ENCODE data around the gene GAPDHS. TPM values are rescaled to one million over a fixed set of nuclear protein-coding genes. Genes with fewer than 3 reads are reported as not detected.

Gene GAPDHS
- total RNA-seq, 1 experiment from 2014 or later = not detected

- Histone ChIP-seq H3K9me3 (ENCODE audit: low read depth, low read length, poor library complexity, severe bottlenecking) (no peaks in the 10 kb centered on the region), H3K27me3 (replicated peaks; ENCODE audit: insufficient read depth, low read depth, low read length, poor library complexity) (peaks cover 13% of the 10 kb centered on the region), H3K4me1 (ENCODE audit: insufficient read depth, low read length, poor library complexity, severe bottlenecking) (no peaks in the 10 kb centered on the region), H3K4me3 (ENCODE audit: low read depth, low read length, poor library complexity, severe bottlenecking) (no peak overlapping the region), H3K36me3 (ENCODE audit: insufficient read depth, low read length, poor library complexity, severe bottlenecking) (no peaks in the 10 kb centered on the region), H3K27ac (ENCODE audit: low read depth, low read length, poor library complexity, severe bottlenecking) (no peak overlapping the region)
- intact Hi-C loops (cut with micrococcal nuclease; ENCODE audit: unreplicated experiment) = no loop called here
- no peak for DNase-seq (ENCODE audit: low spot score)
- BruUV-seq (replicated peaks) = no TSS peak
- ChIA-PET CTCF (interaction anchor here (0.9 kb wide), 1 partner anchor 8 kb away, joined by 3 read pairs; no protein-coding TSS in a partner anchor), POLR2A (ENCODE audit: low non-redundant PET) (no interaction called here)
- TF ChIP-seq EZH2 (IDR thresholded peaks at IDR 0.05; ENCODE audit: borderline replicate concordance, low read depth, low read length, poor library complexity, severe bottlenecking) = no peak
- TF ChIP-seq CTCF (conservative IDR thresholded peaks at IDR 0.05; ENCODE audit: low read depth, low read length) = no peak
Measured at GRCh38 chr19:35556025-35556590, 22.9 kb downstream of the GAPDHS start.

- H3K9me3 ChIP-seq (ENCODE audit: low read depth, low read length, poor library complexity, severe bottlenecking) = no peaks in the 10 kb centered on the region
- DNase-seq (ENCODE audit: low spot score) = no peak
- no peak for TF ChIP-seq CTCF (conservative IDR thresholded peaks at IDR 0.05; ENCODE audit: low read depth, low read length)
- no peak for TF ChIP-seq EZH2 (IDR thresholded peaks at IDR 0.05; ENCODE audit: borderline replicate concordance, low read depth, low read length, poor library complexity, severe bottlenecking)
- no peaks in the 10 kb centered on the region for H3K36me3 ChIP-seq (ENCODE audit: insufficient read depth, low read length, poor library complexity, severe bottlenecking)
- peaks cover 15% of the 10 kb centered on the region for H3K27me3 ChIP-seq (replicated peaks; ENCODE audit: insufficient read depth, low read depth, low read length, poor library complexity)
- no peak overlapping the region for H3K27ac ChIP-seq (ENCODE audit: low read depth, low read length, poor library complexity, severe bottlenecking)
- intact Hi-C loops (cut with micrococcal nuclease; ENCODE audit: unreplicated experiment) = no loop called here
- no peaks in the 10 kb centered on the region for H3K4me1 ChIP-seq (ENCODE audit: insufficient read depth, low read length, poor library complexity, severe bottlenecking)
- H3K4me3 ChIP-seq (ENCODE audit: low read depth, low read length, poor library complexity, severe bottlenecking) = no peak overlapping the region
- ChIA-PET CTCF (interaction anchor here (0.5 to 0.9 kb wide), 2 partner anchors 9 to 248 kb away, joined by 3 read pairs; no protein-coding TSS in a partner anchor), POLR2A (ENCODE audit: low non-redundant PET) (no interaction called here)
- no TSS peak for BruUV-seq (replicated peaks)
Measured at GRCh38 chr19:35556846-35557538, 23.7 kb downstream of the GAPDHS start.

- Histone ChIP-seq H3K27me3 (replicated peaks; ENCODE audit: insufficient read depth, low read depth, low read length, poor library complexity) (peaks cover 18% of the 10 kb centered on the region), H3K9me3 (ENCODE audit: low read depth, low read length, poor library complexity, severe bottlenecking) (no peaks in the 10 kb centered on the region), H3K4me3 (ENCODE audit: low read depth, low read length, poor library complexity, severe bottlenecking) (peak overlapping the region; percentile 47), H3K4me1 (ENCODE audit: insufficient read depth, low read length, poor library complexity, severe bottlenecking) (no peaks in the 10 kb centered on the region), H3K36me3 (ENCODE audit: insufficient read depth, low read length, poor library complexity, severe bottlenecking) (no peaks in the 10 kb centered on the region), H3K27ac (ENCODE audit: low read depth, low read length, poor library complexity, severe bottlenecking) (no peak overlapping the region)
- peak; percentile 83 for DNase-seq (ENCODE audit: low spot score)
- BruUV-seq (replicated peaks) = no TSS peak
- no peak for TF ChIP-seq EZH2 (IDR thresholded peaks at IDR 0.05; ENCODE audit: borderline replicate concordance, low read depth, low read length, poor library complexity, severe bottlenecking)
- peak; percentile 31; the same call in 1 of the 2 replicates for TF ChIP-seq CTCF (conservative IDR thresholded peaks at IDR 0.05; ENCODE audit: low read depth, low read length)
- intact Hi-C loops (cut with micrococcal nuclease; ENCODE audit: unreplicated experiment) = no loop called here
- CTCF ChIA-PET = interaction anchor here (0.5 to 0.6 kb wide), 4 partner anchors 10 to 490 kb away, joined by 3 to 4 read pairs (median 3); no protein-coding TSS in a partner anchor
- POLR2A ChIA-PET (ENCODE audit: low non-redundant PET) = interaction anchor here (0.7 kb wide), 1 partner anchor 118 kb away, joined by 8 read pairs; no protein-coding TSS in a partner anchor
Measured at GRCh38 chr19:35557539-35558399, 24.5 kb downstream of the GAPDHS start.

Measured in A673 (cell line).